Measurements from ENCODE around the gene KRTAP5-9. TPM values are rescaled to one million over a fixed set of nuclear protein-coding genes. Genes with fewer than 3 reads are reported as not detected.
"Not testable (repeated sequence)": the region's sequence is repeated elsewhere in the genome, so short reads cannot be mapped to it uniquely, and the experiment has no call there.

The KRTAP5-9 gene
- total RNA-seq, 1 donor from 2014 or later: not detected

DNA sequence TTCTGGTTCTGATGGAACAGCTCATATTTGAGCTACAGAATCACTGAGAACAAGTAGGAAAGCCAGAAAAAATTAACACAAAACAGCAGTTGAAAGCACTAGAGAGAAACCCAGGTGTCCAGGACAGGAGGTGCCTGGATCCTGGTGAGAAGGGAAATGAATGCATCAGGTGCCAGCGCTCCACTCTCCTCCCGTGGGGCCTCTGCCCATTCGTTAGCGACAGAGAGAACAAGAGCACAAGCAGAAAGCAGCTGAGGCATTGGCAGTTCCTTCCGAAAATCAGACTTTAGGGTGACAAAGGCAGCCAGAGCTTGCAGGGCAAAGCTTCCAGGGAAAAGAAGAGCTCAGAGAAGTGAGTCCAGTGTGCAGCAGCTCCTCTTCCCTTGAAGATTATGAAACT lies 41.1 kb upstream of the KRTAP5-9 start:
- Histone ChIP-seq H3K27me3 (ENCODE audit: low read depth) (no peaks in the 10 kb centered on the region), H3K4me1 (no peaks in the 10 kb centered on the region), H3K36me3 (peaks cover 7% of the 10 kb centered on the region), H3K9me3 (peaks cover 18% of the 10 kb centered on the region), H3K4me3 (no peak overlapping the region), H3K27ac (no peak overlapping the region)
- no peak for DNase-seq
- intact Hi-C loops (cut with DNase I): no loop called here
- TF ChIP-seq, protein P1, sequence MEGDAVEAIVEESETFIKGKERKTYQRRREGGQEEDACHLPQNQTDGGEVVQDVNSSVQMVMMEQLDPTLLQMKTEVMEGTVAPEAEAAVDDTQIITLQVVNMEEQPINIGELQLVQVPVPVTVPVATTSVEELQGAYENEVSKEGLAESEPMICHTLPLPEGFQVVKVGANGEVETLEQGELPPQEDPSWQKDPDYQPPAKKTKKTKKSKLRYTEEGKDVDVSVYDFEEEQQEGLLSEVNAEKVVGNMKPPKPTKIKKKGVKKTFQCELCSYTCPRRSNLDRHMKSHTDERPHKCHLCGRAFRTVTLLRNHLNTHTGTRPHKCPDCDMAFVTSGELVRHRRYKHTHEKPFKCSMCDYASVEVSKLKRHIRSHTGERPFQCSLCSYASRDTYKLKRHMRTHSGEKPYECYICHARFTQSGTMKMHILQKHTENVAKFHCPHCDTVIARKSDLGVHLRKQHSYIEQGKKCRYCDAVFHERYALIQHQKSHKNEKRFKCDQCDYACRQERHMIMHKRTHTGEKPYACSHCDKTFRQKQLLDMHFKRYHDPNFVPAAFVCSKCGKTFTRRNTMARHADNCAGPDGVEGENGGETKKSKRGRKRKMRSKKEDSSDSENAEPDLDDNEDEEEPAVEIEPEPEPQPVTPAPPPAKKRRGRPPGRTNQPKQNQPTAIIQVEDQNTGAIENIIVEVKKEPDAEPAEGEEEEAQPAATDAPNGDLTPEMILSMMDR (IDR thresholded peaks at IDR 0.05): no peak
- ATAC-seq: no peak

DNA sequence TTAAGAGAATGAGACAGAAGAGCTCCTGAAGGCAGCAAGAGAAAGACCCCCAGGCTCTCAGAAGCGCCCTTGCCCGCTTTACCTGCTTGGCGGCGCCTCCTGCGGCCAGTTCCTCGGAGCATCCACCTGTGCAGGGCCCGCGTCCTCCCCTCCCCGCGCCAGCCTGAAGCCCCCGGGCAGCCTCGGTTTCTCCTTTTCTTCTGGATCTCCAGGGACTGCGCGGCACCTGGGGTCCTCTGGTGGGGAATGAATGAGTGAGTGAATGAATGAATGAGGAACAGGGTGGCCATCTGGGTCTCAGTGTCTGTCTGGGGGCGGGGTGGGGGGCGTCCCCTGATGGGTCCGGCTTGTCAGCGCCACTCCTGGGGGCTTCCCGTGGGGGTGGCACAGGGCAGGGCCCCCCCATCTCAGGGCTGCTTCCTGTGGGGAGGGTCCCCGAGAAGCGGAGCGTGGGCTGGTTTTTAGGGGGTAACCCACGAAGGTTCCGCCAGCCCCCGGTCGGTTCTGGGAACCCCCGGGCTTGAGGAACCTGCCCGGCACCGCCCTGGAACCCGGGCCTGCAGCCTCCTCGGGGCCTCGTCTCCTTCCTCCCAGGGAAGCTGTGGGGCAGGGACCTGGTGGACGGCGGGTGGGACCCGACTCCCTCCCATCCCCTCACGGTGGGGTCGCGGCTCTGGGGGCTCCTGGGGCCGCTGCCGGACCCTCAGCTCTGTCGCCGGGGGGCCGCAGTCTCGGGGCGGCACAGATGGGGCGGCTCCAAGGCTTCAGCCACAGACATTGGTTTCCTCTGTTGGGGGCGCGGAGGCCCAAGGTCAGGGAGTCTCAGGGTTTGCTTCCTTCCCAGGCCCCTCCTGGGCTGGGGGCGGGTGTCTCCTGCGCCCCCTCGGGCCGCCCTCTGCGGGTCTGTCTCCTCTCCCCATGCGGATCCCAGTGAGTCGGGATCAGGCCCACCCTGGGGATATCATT lies 29.4 kb upstream of the KRTAP5-9 start:
- ATAC-seq (peak in 1 of 2 donors; percentile 13), DNase-seq (no peak)
- Histone ChIP-seq H3K9me3 (no peaks in the 10 kb centered on the region), H3K4me1 (no peaks in the 10 kb centered on the region), H3K27me3 (ENCODE audit: low read depth) (no peaks in the 10 kb centered on the region), H3K4me3 (no peak overlapping the region), H3K36me3 (no peaks in the 10 kb centered on the region), H3K27ac (no peak overlapping the region)
- TF ChIP-seq, protein P1 (IDR thresholded peaks at IDR 0.05): no peak
- intact Hi-C loops (cut with DNase I): no loop called here

DNA sequence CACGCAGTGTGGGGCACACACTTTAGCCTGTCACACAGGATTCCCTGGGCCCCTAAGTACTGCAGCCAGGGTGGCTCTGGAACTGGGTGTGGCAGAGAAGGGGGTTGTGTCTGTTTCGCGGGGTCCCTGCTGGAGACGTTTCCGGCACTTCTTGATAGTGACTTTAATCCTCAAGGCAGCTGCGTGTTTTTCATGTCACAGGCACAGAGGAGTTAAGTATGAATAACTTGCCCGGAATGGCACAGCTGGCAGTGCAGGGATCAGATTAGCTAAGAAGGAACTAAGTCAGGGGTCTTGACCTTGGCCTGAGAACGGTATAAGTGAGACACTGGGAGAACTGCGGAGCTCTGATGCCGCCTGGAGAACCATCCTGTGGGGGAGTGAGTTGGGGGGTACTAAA lies 28.7 kb upstream of the KRTAP5-9 start:
- Histone ChIP-seq H3K4me3 (no peak overlapping the region), H3K27ac (no peak overlapping the region), H3K27me3 (ENCODE audit: low read depth) (no peaks in the 10 kb centered on the region), H3K9me3 (no peaks in the 10 kb centered on the region), H3K4me1 (no peaks in the 10 kb centered on the region), H3K36me3 (no peaks in the 10 kb centered on the region)
- no peak for DNase-seq
- TF ChIP-seq, protein P1 (IDR thresholded peaks at IDR 0.05): no peak
- ATAC-seq: no peak
- intact Hi-C loops (cut with DNase I): no loop called here

DNA sequence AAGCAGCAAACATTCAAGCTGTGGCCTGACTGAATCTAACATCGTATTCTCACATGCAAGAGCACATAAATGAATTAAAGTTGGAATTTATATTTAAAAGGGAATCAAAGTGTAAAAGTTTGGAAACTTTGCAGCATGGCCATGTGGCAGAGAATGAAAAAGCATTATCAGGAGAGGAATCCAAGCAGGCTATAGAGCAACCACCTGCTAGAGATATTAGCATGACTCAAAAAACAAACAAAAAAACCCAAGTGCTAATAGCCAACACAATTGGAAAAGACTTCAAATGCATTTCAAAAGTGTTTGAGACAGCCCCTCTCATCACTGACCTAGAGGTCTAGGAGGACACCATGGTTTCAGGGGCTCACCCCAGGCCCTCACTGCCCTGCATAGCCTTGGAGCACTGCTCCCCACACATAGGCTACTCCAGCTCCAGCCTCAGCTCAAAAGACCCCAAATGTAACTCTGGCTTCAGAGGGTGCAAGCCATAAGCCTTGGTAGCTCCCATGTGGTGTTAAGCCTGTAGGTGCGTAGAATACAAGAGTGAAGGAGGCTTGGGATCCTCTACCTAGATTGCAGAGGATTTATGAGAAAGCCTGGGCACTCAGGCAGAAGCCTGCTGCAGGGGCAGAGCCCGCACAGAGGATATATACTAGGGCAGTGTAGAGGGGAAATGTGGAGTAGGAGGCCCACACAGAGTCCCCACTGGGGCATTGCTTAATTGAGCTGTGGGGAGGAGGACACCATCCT lies 22.9 kb upstream of the KRTAP5-9 start:
- Histone ChIP-seq H3K27ac (no peak overlapping the region), H3K4me3 (no peak overlapping the region), H3K36me3 (no peaks in the 10 kb centered on the region), H3K9me3 (no peaks in the 10 kb centered on the region), H3K27me3 (ENCODE audit: low read depth) (no peaks in the 10 kb centered on the region), H3K4me1 (no peaks in the 10 kb centered on the region)
- intact Hi-C loops (cut with DNase I): no loop called here
- no peak for DNase-seq
- TF ChIP-seq, protein P1 (IDR thresholded peaks at IDR 0.05): no peak
- ATAC-seq: no peak

DNA sequence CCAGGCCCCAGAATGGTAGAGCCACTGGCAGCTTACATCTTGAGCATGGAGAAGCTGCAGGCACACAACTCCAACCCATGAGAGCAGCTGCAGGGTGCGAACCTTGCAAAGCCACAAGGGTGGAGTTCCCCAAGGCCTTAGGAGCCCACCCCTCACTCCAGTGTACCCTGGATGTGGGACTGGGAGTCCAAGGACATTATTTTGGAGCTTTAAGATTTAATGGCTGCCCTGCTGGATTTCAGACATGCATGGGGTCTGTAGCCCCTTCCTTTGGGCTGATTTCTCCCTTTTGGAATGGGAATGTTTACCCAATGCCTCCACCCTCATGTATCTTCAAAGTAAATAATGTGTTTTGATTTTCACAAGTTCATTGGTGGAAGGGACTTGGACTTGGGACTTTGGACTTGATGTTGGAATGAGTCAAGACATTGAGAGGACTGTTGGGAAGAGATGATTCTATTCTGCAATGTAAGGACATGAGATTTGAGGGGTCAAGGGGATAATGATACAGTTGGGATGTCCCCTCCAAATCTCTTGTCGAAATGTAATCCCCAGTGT lies 22.2 kb upstream of the KRTAP5-9 start:
- Histone ChIP-seq H3K9me3 (no peaks in the 10 kb centered on the region), H3K4me3 (no peak overlapping the region), H3K4me1 (no peaks in the 10 kb centered on the region), H3K36me3 (no peaks in the 10 kb centered on the region), H3K27ac (no peak overlapping the region), H3K27me3 (ENCODE audit: low read depth) (no peaks in the 10 kb centered on the region)
- ATAC-seq: no peak
- intact Hi-C loops (cut with DNase I): no loop called here
- DNase-seq: no peak
- TF ChIP-seq, protein P1 (IDR thresholded peaks at IDR 0.05): no peak

DNA sequence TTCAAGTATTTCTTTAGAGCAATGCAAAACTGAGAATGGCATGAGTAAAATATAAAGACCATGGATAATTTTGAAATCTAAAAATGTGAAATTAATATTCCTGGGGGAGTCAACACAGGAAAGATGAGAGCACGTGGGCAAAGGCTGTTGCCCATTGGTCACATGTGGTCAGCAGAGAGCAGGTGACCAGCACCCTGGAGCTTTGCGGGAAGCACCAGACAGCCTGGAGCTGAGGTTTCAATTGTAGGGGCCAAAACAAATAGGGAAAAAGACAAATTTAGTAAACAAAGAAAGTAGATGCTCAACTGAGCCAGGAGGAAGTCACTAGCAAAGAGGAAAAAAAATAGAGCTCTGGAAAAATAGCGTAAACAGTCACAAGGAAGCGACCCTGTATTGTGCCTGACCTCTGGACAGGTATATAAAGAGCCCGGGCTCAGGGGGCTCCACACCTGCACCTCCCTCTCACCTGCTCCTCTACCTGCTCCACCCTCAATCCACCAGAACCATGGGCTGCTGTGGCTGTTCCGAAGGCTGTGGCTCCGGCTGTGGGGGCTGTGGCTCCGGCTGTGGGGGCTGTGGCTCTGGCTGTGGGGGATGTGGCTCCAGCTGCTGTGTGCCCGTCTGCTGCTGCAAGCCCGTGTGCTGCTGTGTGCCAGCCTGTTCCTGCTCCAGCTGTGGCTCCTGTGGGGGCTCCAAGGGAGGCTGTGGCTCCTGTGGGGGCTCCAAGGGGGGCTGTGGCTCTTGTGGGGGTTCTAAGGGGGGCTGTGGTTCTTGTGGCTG lies 21.2 kb upstream of the KRTAP5-9 start, which contains the start of gene KRTAP5-7:
TSS of gene KRTAP5-7 (plus strand) at position 472 of the 780 bp plus-strand sequence. CDS start at position 506, 34 bp downstream.
- H3K36me3 ChIP-seq; H3K27me3 ChIP-seq (ENCODE audit: low read depth); DNase-seq; intact Hi-C loops (cut with DNase I); H3K4me3 ChIP-seq; H3K9me3 ChIP-seq; H3K4me1 ChIP-seq; ATAC-seq; H3K27ac ChIP-seq: not testable (repeated sequence)

Data from lower lobe of right lung (tissue), 2 donors.